Measurements from ENCODE around the gene MUC2.

GRCh38 chr11:1042626-1043562, 31.8 kb upstream of the MUC2 start:
- TF ChIP-seq SP1 (IDR thresholded peaks at IDR 0.05) (no peak), FOXA1 (IDR thresholded peaks at IDR 0.05) (no peak), CTBP1 (IDR thresholded peaks at IDR 0.05; ENCODE audit: borderline replicate concordance) (no peak), HDGF (IDR thresholded peaks at IDR 0.05; ENCODE audit: borderline replicate concordance) (no peak), SUZ12 (IDR thresholded peaks at IDR 0.05) (no peak)

Data from HEK293T (cell line).